SH-SY5Y (cell line): Measurements from ENCODE around the gene SLC30A5.

Experiments used
- GATA2 ChIP-seq: IDR thresholded peaks from 2 replicates; pipeline ENCODE4 v1.6.1; 2011; ENCODE audit warnings: mild to moderate bottlenecking, low read depth, low read length
- GATA3 ChIP-seq: IDR thresholded peaks from 2 replicates; pipeline ENCODE4 v1.6.1; 2011; ENCODE audit warnings: low read depth, mild to moderate bottlenecking, low read length, moderate library complexity

- TF ChIP-seq GATA3, result no peak
- TF ChIP-seq GATA2, result no peak
Measured at GRCh38 chr5:69152731-69153130, 58.9 kb downstream of the SLC30A5 start.
